Adrenal gland (tissue), 12 donors: ENCODE results near the gene PRIM2. TPM values are rescaled to one million over a fixed set of nuclear protein-coding genes. Genes with fewer than 3 reads are reported as not detected.
"Not testable (repeated sequence)": the region's sequence is repeated elsewhere in the genome, so short reads cannot be mapped to it uniquely, and the experiment has no call there.

Experiments used
- DNase-seq, 7 donors: peaks; one replicate each; pipeline ENCODE4 v3.0.0-alpha.2; 2019 to 2020
- H3K27ac ChIP-seq, 5 donors: fragments of 200-600 bp; sonication (generic) in 4 of 5; 1 replicate in 3 of 5; 2 replicates in 2 of 5; pipeline versions ENCODE4 v1.5.1 to v1.8.0; 2016 to 2020; ENCODE audit warnings: mild to moderate bottlenecking in 1 of 5
- H3K27me3 ChIP-seq: fragments of 200-600 bp; 2 replicates; pipeline ENCODE4 v1.8.0; 2021
- H3K36me3 ChIP-seq, 2 donors: fragments of 200-600 bp; replicated peaks in 1 of 2; 1 replicate in 1 of 2; 2 replicates in 1 of 2; pipeline versions ENCODE4 v1.5.1 to v1.8.0; 2018 to 2022
- H3K4me1 ChIP-seq, 2 donors: fragments of 200-600 bp; replicated peaks in 1 of 2; 1 replicate in 1 of 2; 2 replicates in 1 of 2; pipeline versions ENCODE4 v1.5.1 to v1.8.0; 2018 to 2021
- H3K4me3 ChIP-seq, 4 donors: fragments of 200-600 bp; sonication (generic) in 3 of 4; one replicate each; pipeline ENCODE4 v1.5.1; 2016 to 2018
- H3K9me3 ChIP-seq, 3 donors: fragments of 200-600 bp; sonication (generic) in 1 of 3; replicated peaks in 1 of 3; 1 replicate in 2 of 3; 2 replicates in 1 of 3; pipeline versions ENCODE4 v1.5.1 to v1.8.0; 2016 to 2021
- POLR2A ChIP-seq, 2 donors: fragments of 450-650 bp; IDR thresholded peaks; one replicate each; pipeline ENCODE4 v1.6.1; 2017; ENCODE audit warnings: antibody characterized with exemption in 2 of 2, mild to moderate bottlenecking in 2 of 2, moderate library complexity in 1 of 2
- WGBS, 4 donors: extraction: QIAGEN DNeasy Blood & Tissue Kit in 2 of 4; methylation state at CpG; one replicate each; pipeline versions ENCODE4 v1.1.5 to v1.1.7; 2013 to 2017; 5-methylcytosine and 5-hydroxymethylcytosine counted together
- intact Hi-C, 2 donors: fragments of 100-400 bp; cut with DNase I; formaldehyde crosslinking; loops; one replicate each; pipeline versions ENCODE4 v1.14.1 to v1.15.0; 2022 to 2023
- polyA plus RNA-seq, 3 donors: library from polyadenylated mRNA; stranded (reverse); fragments of 200-250 nt in 2 of 3; fragments of 350-450 nt in 1 of 3; fragmentation: Illumina TruSeq in 1 of 3; extraction: RNeasy Lipid Tissue Mini Kit (QIAGEN cat#74804) in 1 of 3; gene quantifications; one replicate each; pipeline ENCODE4 v1.2.3, GENCODE V29; 2013 to 2014
- total RNA-seq, 9 donors: library from RNA; depleted of rRNA in 4 of 9; stranded (reverse); fragments of >200 nt in 4 of 9; fragments of 120-200 nt in 1 of 9; fragmentation: NEBNext Ultra II Directional in 1 of 9; extraction: Animal tissue kit (Norgen Biotek cat#: 25700) in 1 of 9; gene quantifications; one replicate each; pipeline versions ENCODE4 v1.1.0 to v1.2.4, GENCODE V29; 2013 to 2023
- TF ChIP-seq, protein P1 (sequence below), 6 experiments: fragments of 450-650 bp in 4 of 6; fragments of 200-600 bp in 2 of 6; sonication (generic) in 1 of 6; IDR thresholded peaks; 1 replicate in 5 of 6; 2 replicates in 1 of 6; pipeline versions ENCODE4 v1.5.1 to v1.8.0; 2016 to 2021; ENCODE audit warnings: antibody characterized with exemption in 6 of 6, mild to moderate bottlenecking in 2 of 6, moderate library complexity in 1 of 6
- donor health status: healthy with polysubstance abuse.
- donor health status: Bipolar disorder and iron deficiency.
- donor health status: DM: yes; HTN: yes; CAD: no.
- donor health status: DM: no; HTN: no; CAD: no.
- donor health status: DM: no; HTN: no; CAD: no.
- donor health status: DM: yes; HTN: yes; CAD: no.

PRIM2 gene
- total and polyA plus RNA-seq, 12 donors = 2.4 to 15.8 (median 5.9) TPM

DNA sequence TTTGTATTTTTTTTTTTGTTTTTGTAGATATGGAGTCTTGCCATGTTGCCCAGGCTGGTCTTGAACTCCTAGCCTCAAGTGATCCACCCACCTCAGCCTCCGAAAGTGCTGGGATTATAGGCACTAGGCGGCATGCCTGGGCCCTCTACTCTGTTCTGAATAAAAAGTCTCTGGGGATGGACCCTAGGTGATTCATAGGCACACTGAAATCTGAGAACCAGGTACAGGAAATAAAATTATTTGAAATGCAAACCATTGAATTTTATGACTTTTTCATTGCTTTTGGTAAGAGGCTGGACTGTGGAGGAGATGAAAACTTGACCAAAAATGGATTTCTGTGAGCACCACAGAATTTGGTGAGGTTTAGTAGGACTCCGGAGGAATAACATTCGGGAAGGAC lies 117.5 kb downstream of the PRIM2 start:
- TF ChIP-seq, protein P1, sequence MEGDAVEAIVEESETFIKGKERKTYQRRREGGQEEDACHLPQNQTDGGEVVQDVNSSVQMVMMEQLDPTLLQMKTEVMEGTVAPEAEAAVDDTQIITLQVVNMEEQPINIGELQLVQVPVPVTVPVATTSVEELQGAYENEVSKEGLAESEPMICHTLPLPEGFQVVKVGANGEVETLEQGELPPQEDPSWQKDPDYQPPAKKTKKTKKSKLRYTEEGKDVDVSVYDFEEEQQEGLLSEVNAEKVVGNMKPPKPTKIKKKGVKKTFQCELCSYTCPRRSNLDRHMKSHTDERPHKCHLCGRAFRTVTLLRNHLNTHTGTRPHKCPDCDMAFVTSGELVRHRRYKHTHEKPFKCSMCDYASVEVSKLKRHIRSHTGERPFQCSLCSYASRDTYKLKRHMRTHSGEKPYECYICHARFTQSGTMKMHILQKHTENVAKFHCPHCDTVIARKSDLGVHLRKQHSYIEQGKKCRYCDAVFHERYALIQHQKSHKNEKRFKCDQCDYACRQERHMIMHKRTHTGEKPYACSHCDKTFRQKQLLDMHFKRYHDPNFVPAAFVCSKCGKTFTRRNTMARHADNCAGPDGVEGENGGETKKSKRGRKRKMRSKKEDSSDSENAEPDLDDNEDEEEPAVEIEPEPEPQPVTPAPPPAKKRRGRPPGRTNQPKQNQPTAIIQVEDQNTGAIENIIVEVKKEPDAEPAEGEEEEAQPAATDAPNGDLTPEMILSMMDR (IDR thresholded peaks at IDR 0.05) = no peak
- no peak for TF ChIP-seq POLR2A (IDR thresholded peaks at IDR 0.05)
- Histone ChIP-seq H3K27me3 (no peaks in the 10 kb centered on the region), H3K27ac (no peak overlapping the region), H3K9me3 (no peaks in the 10 kb centered on the region), H3K4me1 (peaks cover 0 to 10% of the 10 kb centered on the region in 2 donors), H3K36me3 (no peaks in the 10 kb centered on the region), H3K4me3 (no peak overlapping the region)
- DNase-seq = no peak
- 95 to 99% (median 98%) methylated on average over 4 of the region's 4 CpGs for WGBS, 4 donors
- intact Hi-C loops = no loop called here

DNA sequence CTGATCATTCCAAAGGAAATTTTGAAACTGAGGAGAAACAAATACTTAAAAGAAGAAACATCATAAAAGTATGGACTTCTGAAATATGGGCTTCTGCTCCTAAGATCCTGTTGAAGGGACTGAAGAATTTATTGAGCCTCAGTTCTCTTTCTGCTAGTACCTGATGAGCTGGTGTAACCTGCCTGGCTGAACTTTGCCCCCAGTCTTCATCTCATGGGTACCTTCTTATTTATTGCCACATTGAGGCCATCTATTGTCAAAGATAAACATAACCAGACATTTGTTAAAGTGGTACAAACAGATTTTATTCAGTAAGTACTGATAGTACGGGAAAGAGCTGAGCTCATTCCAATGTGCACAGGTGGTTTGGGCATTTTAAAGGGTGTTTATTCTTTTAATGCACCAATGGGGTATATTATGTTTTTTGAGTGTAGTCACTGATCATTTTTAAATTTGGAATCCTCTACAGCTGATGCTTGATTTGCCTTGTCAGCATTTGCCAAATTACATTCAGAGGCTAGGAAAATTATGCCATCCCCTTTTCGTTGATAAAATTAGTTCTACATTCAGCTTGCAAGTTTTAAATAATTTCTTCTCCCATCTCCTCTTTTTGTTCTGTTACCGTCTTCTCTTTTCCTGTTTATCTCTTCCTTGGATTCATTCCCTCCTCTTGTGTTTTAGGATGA lies 118.2 kb downstream of the PRIM2 start:
- WGBS, 4 donors = 89 to 90% (median 90%) methylated on average over 3 of the region's 3 CpGs

DNA sequence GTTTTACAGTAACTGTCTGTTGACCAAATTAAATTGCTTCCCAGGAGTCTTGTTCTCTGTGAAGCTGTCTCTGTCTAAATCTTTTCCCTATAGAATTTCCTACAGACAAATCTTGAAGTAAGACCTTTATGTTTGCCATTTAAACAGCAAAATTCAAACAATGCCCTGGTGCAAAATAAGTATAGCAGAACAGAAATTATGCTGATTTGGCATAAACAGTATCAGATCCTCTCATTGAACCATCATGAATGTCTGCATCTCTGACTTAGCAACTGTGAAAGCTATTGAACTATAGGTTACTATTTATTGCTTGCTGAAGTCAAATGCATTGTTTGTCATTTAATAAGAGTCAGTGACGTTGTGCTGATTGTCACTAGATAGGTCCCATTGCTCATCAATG lies 123.3 kb downstream of the PRIM2 start:
- WGBS, 4 donors = 78 to 94% (median 91%) methylated on average over 1 of the region's 1 CpG
- H3K27me3 ChIP-seq, H3K9me3 ChIP-seq, H3K36me3 ChIP-seq, H3K4me1 ChIP-seq, intact Hi-C loops, DNase-seq, H3K27ac ChIP-seq, H3K4me3 ChIP-seq: not testable (repeated sequence)

More for the DNA sequence above, 118.2 kb downstream of the PRIM2 start:
- H3K9me3 ChIP-seq = no peaks in the 10 kb centered on the region
- no peak overlapping the region for H3K4me3 ChIP-seq
- no peaks in the 10 kb centered on the region for H3K27me3 ChIP-seq
- no peak overlapping the region for H3K27ac ChIP-seq
- peaks cover 0 to 10% of the 10 kb centered on the region in 2 donors for H3K4me1 ChIP-seq
- intact Hi-C loops = no loop called here
- H3K36me3 ChIP-seq = no peaks in the 10 kb centered on the region
- TF ChIP-seq, protein P1 (IDR thresholded peaks at IDR 0.05) = no peak
- no peak for TF ChIP-seq POLR2A (IDR thresholded peaks at IDR 0.05)
- DNase-seq = no peak

DNA sequence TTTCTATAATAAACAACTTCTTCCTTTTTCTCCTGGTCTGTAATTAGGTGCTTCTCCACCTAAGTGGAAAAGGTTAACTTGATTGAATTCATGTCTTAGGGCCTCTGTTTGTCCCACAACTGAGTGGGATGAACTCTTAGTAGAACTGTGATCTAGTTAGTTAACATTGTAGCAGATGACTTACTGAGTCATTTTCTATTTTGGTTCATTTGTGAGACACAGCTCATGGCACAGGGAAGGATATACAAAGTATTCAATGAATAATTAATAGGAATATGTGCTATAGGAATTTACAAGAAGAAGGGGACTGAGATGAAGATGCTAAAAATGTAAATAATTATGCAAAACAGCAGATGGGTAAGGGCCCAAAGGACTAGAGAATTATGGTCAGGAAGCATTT lies 124.7 kb downstream of the PRIM2 start:
- H3K27me3 ChIP-seq, H3K9me3 ChIP-seq, H3K36me3 ChIP-seq, H3K4me3 ChIP-seq, H3K27ac ChIP-seq, DNase-seq, H3K4me1 ChIP-seq, intact Hi-C loops: not testable (repeated sequence)

DNA sequence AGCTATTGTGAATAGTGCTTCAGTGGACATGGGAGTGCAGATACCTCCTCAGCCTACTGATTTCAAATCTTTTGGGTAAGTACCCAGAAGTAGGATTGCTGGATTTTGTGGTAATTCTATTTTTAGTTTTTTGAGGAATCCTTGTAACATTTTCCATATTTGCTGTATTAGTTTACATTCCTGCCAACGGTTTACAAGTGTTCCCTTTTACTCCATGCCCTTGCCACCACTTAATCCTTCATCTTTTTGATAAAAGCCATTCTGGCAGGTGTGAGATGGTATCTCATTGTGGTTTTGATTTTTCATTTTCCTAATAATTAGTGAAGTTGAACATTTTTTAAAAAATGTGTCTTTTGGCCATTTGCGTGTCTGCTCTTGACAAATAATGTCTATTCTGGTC lies 125.8 kb downstream of the PRIM2 start:
- H3K36me3 ChIP-seq, H3K27ac ChIP-seq, intact Hi-C loops, DNase-seq, H3K9me3 ChIP-seq, H3K27me3 ChIP-seq, H3K4me1 ChIP-seq, H3K4me3 ChIP-seq: not testable (repeated sequence)
- 89 to 99% (median 96%) methylated on average over 2 of the region's 2 CpGs for WGBS, 4 donors

DNA sequence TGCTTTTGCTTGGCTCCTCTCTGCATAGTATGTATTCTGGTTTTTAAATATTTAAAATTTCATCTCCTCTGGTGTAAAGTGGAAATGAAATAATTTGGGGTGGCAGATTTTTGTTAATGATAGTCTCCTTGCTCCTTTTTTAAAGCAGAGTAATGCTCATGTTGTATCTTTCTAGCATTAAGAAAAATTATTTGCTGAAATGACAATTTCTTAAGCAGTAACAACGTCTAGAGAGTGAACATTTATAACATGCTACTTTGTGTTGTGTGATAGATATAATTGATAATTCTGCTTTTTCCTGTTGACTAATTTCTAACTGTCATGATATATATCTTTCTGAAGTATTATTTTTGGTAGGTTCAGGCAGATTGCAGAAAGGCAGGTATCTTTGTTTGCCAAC lies 127.4 kb downstream of the PRIM2 start:
- H3K4me1 ChIP-seq, intact Hi-C loops, H3K36me3 ChIP-seq, H3K4me3 ChIP-seq, H3K27ac ChIP-seq, H3K27me3 ChIP-seq, H3K9me3 ChIP-seq, DNase-seq: not testable (repeated sequence)
- 75 to 83% (median 80%) methylated on average over 1 of the region's 1 CpG for WGBS, 4 donors

DNA sequence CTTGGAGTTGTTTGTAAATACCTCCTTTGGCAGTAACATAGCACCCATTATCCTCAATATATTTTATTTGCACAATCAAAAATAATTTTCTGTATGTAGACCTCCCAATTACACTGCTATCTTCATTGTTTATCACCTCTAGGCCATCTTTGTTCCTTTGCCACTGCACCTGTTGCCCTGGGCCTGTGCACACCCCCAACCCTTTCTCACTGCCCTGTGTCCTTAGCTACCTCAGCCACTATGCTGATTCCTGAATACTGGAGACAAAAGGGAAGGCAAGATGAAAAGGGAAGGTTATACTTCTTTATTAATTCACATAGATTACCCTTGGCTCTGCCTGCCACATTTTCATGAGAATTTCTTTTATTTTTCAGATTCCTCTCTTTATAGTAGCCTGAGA lies 127.9 kb downstream of the PRIM2 start:
- H3K9me3 ChIP-seq, intact Hi-C loops, H3K4me1 ChIP-seq, DNase-seq, H3K27ac ChIP-seq, H3K27me3 ChIP-seq, H3K4me3 ChIP-seq, H3K36me3 ChIP-seq: not testable (repeated sequence)

DNA sequence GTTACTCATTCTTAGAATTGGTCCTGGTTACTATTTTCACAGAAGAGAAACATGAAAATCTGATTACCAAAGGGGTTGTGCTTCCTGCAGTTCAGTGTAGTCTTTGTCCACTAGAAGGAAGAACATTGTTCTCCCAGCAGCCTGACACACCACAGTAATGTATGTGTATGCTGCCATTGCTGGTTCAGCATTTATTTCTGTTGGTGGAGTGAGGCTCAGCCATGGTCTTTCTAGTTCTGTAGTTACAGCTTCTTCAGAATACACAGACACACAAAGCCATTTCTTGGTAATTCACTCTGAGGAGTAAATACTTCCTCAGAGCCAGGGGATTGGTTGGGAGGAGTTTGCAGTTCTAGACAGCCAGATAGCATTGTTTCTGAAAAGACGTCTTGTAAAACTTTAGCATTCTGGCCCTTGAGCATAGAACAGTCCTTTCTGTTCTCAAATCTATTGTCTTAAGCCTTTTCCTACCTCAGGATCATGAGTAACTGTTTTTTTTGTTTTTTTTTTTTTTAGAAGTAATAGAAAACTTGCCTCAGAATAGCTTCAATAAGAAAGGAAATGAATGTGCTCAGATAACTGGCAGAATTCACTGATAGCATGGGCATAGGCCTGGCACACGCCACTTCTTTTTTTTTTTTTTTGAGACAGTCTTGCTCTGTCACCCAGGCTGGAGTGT lies 128.5 kb downstream of the PRIM2 start:
- 53 to 89% (median 78%) methylated on average over 2 of the region's 2 CpGs for WGBS, 4 donors
- H3K27me3 ChIP-seq, H3K27ac ChIP-seq, H3K4me3 ChIP-seq, H3K9me3 ChIP-seq, H3K36me3 ChIP-seq, intact Hi-C loops, H3K4me1 ChIP-seq, DNase-seq: not testable (repeated sequence)

DNA sequence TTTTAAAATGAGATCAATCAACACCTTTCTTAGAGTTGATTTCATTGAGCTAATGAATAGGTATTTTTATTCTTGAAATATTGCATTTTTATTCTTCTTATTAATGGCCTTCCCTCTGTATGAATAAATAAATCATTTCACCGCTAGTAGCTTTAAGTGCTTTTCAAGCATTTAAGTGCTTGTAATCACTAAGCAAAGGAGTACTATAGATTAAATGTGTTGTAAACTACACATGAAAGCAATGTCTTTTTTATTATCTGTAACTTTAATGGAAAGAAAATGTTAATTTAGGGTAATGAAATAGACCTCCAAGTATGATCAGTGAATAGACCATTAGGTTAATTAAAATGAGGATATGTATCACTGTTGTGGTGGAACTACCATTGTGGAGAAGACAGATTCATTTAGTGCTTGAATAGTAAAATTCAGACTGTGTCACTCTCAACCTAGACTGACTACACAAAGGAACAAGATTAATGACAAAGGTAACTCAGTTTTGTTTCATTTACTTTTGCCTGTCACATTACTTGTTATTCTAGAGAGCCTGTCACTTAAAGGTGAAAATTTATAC lies 132.2 kb downstream of the PRIM2 start:
- 96 to 100% (median 99%) methylated on average over 1 of the region's 1 CpG for WGBS, 4 donors
- H3K27ac ChIP-seq, H3K36me3 ChIP-seq, H3K4me1 ChIP-seq, DNase-seq, H3K9me3 ChIP-seq, H3K4me3 ChIP-seq, H3K27me3 ChIP-seq, intact Hi-C loops: not testable (repeated sequence)
